Ovary (tissue), 9 donors: ENCODE data around the gene KIF19. TPM values are rescaled to one million over a fixed set of nuclear protein-coding genes. Genes with fewer than 3 reads are reported as not detected.

Source experiments
- DNase-seq, 5 donors: peaks; one replicate each; pipeline ENCODE4 v3.0.0-alpha.2; 2019 to 2020
- H3K27ac ChIP-seq, 2 donors: fragments of 200-600 bp; one replicate each; pipeline versions ENCODE4 v1.5.1 to v1.8.0; 2019 to 2022
- H3K27me3 ChIP-seq: fragments of 200-600 bp; one replicate; pipeline ENCODE4 v1.8.0; 2022
- H3K36me3 ChIP-seq: fragments of 200-600 bp; sonication (generic); one replicate; pipeline ENCODE4 v1.5.1; 2019
- H3K4me1 ChIP-seq: one replicate; pipeline ENCODE4 v1.8.1; 2013; ENCODE audit warnings: mild to moderate bottlenecking, moderate library complexity; ENCODE audit not compliant: insufficient read depth
- H3K4me3 ChIP-seq: fragments of 200-600 bp; sonication (generic); one replicate; pipeline ENCODE4 v1.5.1; 2017
- H3K9me3 ChIP-seq, 2 donors: fragments of 200-600 bp in 1 of 2; sonication (generic) in 1 of 2; one replicate each; pipeline versions ENCODE4 v1.5.1 to v1.8.1; 2013 to 2019; ENCODE audit warnings: mild to moderate bottlenecking in 1 of 2, moderate library complexity in 1 of 2
- CTCF ChIP-seq, 3 donors: fragments of 450-650 bp in 2 of 3; fragments of 200-600 bp in 1 of 3; IDR thresholded peaks; one replicate each; pipeline versions ENCODE4 v1.5.1 to v1.8.0; 2016 to 2022; ENCODE audit warnings: antibody characterized with exemption in 3 of 3, mild to moderate bottlenecking in 1 of 3
- EP300 ChIP-seq: sonication (generic); formaldehyde crosslinking; IDR thresholded peaks from one replicate; pipeline ENCODE4 v1.6.1; 2017; ENCODE audit warnings: antibody characterized with exemption
- POLR2A ChIP-seq: fragments of 450-650 bp; IDR thresholded peaks from one replicate; pipeline ENCODE4 v1.6.1; 2017; ENCODE audit warnings: antibody characterized with exemption, mild to moderate bottlenecking, moderate library complexity
- WGBS, 3 donors: extraction: QIAGEN DNeasy Blood & Tissue Kit in 1 of 3; methylation state at CpG; one replicate each; pipeline versions ENCODE4 v1.1.5 to v1.1.7; 2013 to 2017; 5-methylcytosine and 5-hydroxymethylcytosine counted together
- intact Hi-C, 4 donors: fragments of 100-400 bp; cut with DNase I; formaldehyde crosslinking; loops; one replicate each; pipeline versions ENCODE4 v1.11.0 to v1.15.1; 2022 to 2023
- polyA plus RNA-seq, 2 donors: library from polyadenylated mRNA; stranded (reverse); fragments of 200-250 nt in 1 of 2; fragments of 350-450 nt in 1 of 2; fragmentation: Illumina TruSeq in 1 of 2; extraction: RNeasy Lipid Tissue Mini Kit (QIAGEN cat#74804) in 1 of 2; gene quantifications; one replicate each; pipeline ENCODE4 v1.2.3, GENCODE V29; 2013 to 2014
- total RNA-seq, 7 donors: library from RNA; depleted of rRNA in 2 of 7; stranded (reverse); fragments of >200 nt in 2 of 7; fragmentation: NEBNext Ultra II Directional in 3 of 7; extraction: Animal tissue kit (Norgen Biotek cat#: 25700) in 3 of 7; gene quantifications; one replicate each; pipeline versions ENCODE4 v1.1.0 to v1.2.4, GENCODE V29; 2016 to 2023
- donor health status: DM: no; HTN: no; CAD: no; lungs with moderate emphysema.
- donor health status: DM: no; HTN: no; CAD: no.
- donor health status: Bipolar disorder and iron deficiency.
- donor health status: DM: yes; HTN: yes; CAD: no.
- donor health status: DM: no; HTN: no; CAD: no.
- donor health status: DM: yes; HTN: yes; CAD: no.

KIF19 gene
- total and polyA plus RNA-seq, 9 donors, result 0.33 to 15.0 (median 1.2) TPM; not detected in 2

DNA sequence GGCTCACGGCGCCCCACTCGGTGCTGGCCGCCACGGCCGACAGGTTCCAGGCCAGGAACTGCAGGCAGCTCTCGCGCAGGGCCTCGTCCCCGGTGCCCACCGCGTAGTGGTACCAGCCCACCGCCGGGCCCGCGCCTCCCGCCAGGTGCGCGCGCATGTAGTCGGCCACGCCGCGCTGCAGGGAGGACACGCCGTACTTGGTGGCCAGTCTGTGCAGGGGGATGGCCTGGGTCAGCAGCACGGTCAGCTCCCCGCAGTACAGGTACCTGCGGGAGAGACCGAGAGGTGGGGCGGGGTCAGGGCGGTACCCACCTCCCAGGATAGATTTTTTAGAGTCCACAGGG is 31.4 kb downstream of the KIF19 start:
- Histone ChIP-seq H3K27me3 (no peaks in the 10 kb centered on the region), H3K4me3 (no peak overlapping the region), H3K9me3 (no peaks in the 10 kb centered on the region), H3K36me3 (no peaks in the 10 kb centered on the region), H3K27ac (no peak overlapping the region), H3K4me1 (no peaks in the 10 kb centered on the region)
- 16 to 46% (median 25%) methylated on average over 22 to 32 of the region's 32 CpGs for WGBS, 3 donors
- no peak for DNase-seq
- TF ChIP-seq CTCF (IDR thresholded peaks at IDR 0.05) (no peak), EP300 (no peak), POLR2A (no peak)
- intact Hi-C loops, result loop anchor here in 1 of 4 donors (10.0 kb wide), 1 partner anchor 143 kb away; the partner anchor contains the start of gene TTYH2

GRCh38 chr17:74358697-74359096 is 32.7 kb downstream of the KIF19 start:
- 68 to 76% (median 70%) methylated on average over 9 of the region's 9 CpGs for WGBS, 3 donors
- H3K27me3 ChIP-seq, result no peaks in the 10 kb centered on the region
- no peaks in the 10 kb centered on the region for H3K9me3 ChIP-seq
- no peak overlapping the region for H3K4me3 ChIP-seq
- TF ChIP-seq POLR2A, result no peak
- no peak for TF ChIP-seq EP300
- no peak for TF ChIP-seq CTCF (IDR thresholded peaks at IDR 0.05)
- intact Hi-C loops, result loop anchor here in 1 of 4 donors (10.0 kb wide), 1 partner anchor 144 kb away; the partner anchor contains the start of gene TTYH2
- no peaks in the 10 kb centered on the region for H3K4me1 ChIP-seq
- no peak overlapping the region for H3K27ac ChIP-seq
- no peaks in the 10 kb centered on the region for H3K36me3 ChIP-seq
- DNase-seq, result no peak

DNA sequence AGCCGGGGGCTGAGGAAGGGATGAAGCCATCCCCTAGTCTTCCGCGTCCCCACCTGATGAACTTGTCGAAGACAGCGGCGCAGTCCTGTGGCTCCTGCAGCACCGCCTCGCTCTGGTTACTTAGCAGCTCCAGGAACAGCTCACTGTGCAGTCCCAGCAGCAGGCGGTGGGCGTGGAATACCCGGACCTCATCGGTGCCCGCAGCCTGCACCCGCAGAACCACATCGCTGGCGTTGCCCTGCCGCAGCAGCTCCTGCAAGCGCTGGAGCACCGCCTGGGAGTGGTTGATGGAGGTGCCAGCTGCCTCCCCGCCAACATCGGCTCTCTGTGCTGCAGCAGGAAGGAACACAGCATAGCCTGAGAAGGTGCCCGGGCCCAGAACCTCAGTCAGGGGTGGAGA is 33.9 kb downstream of the KIF19 start:
- Histone ChIP-seq H3K27me3 (no peaks in the 10 kb centered on the region), H3K27ac (no peak overlapping the region), H3K9me3 (no peaks in the 10 kb centered on the region), H3K36me3 (no peaks in the 10 kb centered on the region), H3K4me1 (no peaks in the 10 kb centered on the region), H3K4me3 (no peak overlapping the region)
- intact Hi-C loops, result loop anchor here (5.0 to 10.0 kb wide), 3 partner anchors 145 to 163 kb away; partner anchors contain the start of gene TTYH2 (in 3 of the 4)
- 91 to 96% (median 95%) methylated on average over 22 of the region's 22 CpGs for WGBS, 3 donors
- TF ChIP-seq EP300 (no peak), CTCF (IDR thresholded peaks at IDR 0.05) (no peak), POLR2A (no peak)
- no peak for DNase-seq

- H3K27me3 ChIP-seq, result no peaks in the 10 kb centered on the region
- H3K9me3 ChIP-seq, result no peaks in the 10 kb centered on the region
- no peaks in the 10 kb centered on the region for H3K36me3 ChIP-seq
- 50 to 59% (median 54%) methylated on average over 7 of the region's 7 CpGs for WGBS, 3 donors
- no peaks in the 10 kb centered on the region for H3K4me1 ChIP-seq
- no peak overlapping the region for H3K4me3 ChIP-seq
- H3K27ac ChIP-seq, result no peak overlapping the region
- TF ChIP-seq POLR2A (no peak), CTCF (IDR thresholded peaks at IDR 0.05) (no peak), EP300 (no peak)
- intact Hi-C loops, result loop anchor here in 3 of 4 donors (5.0 kb wide), 2 partner anchors 149 to 164 kb away; partner anchors contain the start of gene TTYH2 (in 2 of the 3)
- no peak for DNase-seq
Measured at GRCh38 chr17:74360899-74361229, 34.8 kb downstream of the KIF19 start.
